K562 (cell line): ENCODE measurements around the gene RALY. TPM values are rescaled to one million over a fixed set of nuclear protein-coding genes. Genes with fewer than 3 reads are reported as not detected.

Experiments
- ATAC-seq: fragments of 200-7000 bp; cut with Tn5 transposase; 3 replicates; pipeline ENCODE4 v1.9.1; 2020; ENCODE audit warnings: moderate library complexity
- BruUV-seq: library from RNA; stranded (reverse); fragments of 400-500 nt; replicated peaks from 2 replicates; lab custom pipeline; 2021; lab: Mats Ljungman, UMichigan
- CTCF ChIA-PET: fragments of 300-600 bp; formaldehyde crosslinking; extraction: SDS; loops from one replicate; lab custom pipeline; 2021; ENCODE audit warnings: low intra/inter-chr PET ratio; lab: Yijun Ruan, JAX
- POLR2A ChIA-PET: fragments of 300-600, 350-650 bp; sonication (Branson Sonifier 250); formaldehyde crosslinking; extraction: SDS; loops from one replicate; lab custom pipeline; 2021; ENCODE audit warnings: antibody characterized with exemption, inconsistent platforms; lab: Yijun Ruan, JAX
- DNase-seq, 4 experiments: peaks; one replicate each; pipeline versions ENCODE4 v3.0.0 to v3.0.0-alpha.2; 2011 to 2018; ENCODE audit warnings: low spot score in 3 of 4, mixed read lengths in 3 of 4; ENCODE audit errors: extremely low read depth in 1 of 4
- FAIRE-seq: peaks from 2 replicates; lab custom pipeline; 2011; peaks lifted over from hg19 to GRCh38; lab: Jason Lieb, UNC
- H2AFZ ChIP-seq: 2 replicates; pipeline ENCODE4 v1.6.0; 2011; ENCODE audit warnings: low read depth, low read length, control low read depth, inconsistent platforms
- H3K27ac ChIP-seq: fragments of 200-600 bp; 3 replicates; pipeline ENCODE4 v1.8.0; 2011; ENCODE audit warnings: low read depth, mild to moderate bottlenecking, control low read depth, inconsistent platforms, low read length, moderate library complexity, mixed read lengths; ENCODE audit errors: extremely low read depth
- H3K27me3 ChIP-seq, 2 experiments: fragments of 300-600 bp in 1 of 2; 2 replicates in 1 of 2; 3 replicates in 1 of 2; pipeline versions ENCODE4 v1.6.0 to v1.8.0; 2011; ENCODE audit warnings: inconsistent platforms in 2 of 2, low read length in 2 of 2, mild to moderate bottlenecking in 1 of 2, mixed read lengths in 1 of 2, moderate library complexity in 1 of 2; ENCODE audit not compliant: control insufficient read depth in 2 of 2, insufficient read depth in 2 of 2
- H3K36me3 ChIP-seq: fragments of 300-600 bp; 3 replicates; pipeline ENCODE4 v1.8.0; 2011; ENCODE audit warnings: mild to moderate bottlenecking, low read length, inconsistent platforms; ENCODE audit not compliant: control insufficient read depth, insufficient read depth
- H3K4me1 ChIP-seq, 2 experiments: fragments of 200-600 bp in 1 of 2; replicated peaks in 1 of 2; 2 replicates in 1 of 2; 3 replicates in 1 of 2; pipeline versions ENCODE4 v1.5.1 to v1.8.0; 2011; ENCODE audit warnings: inconsistent platforms in 2 of 2, low read length in 2 of 2, mild to moderate bottlenecking in 1 of 2, mixed read lengths in 1 of 2, moderate library complexity in 1 of 2; ENCODE audit not compliant: control insufficient read depth in 2 of 2, insufficient read depth in 2 of 2
- H3K4me2 ChIP-seq: 2 replicates; pipeline ENCODE4 v1.6.1; 2011; ENCODE audit warnings: low read length, control low read depth, inconsistent platforms, mixed read lengths; ENCODE audit not compliant: insufficient read depth
- H3K4me3 ChIP-seq: fragments of 200-600 bp; sonication (generic), shearing (Covaris generic); 2 replicates; pipeline ENCODE4 v1.5.1; 2016; ENCODE audit warnings: control low read depth, inconsistent platforms
- H3K79me2 ChIP-seq: fragments of 200-600 bp; 3 replicates; pipeline ENCODE4 v1.8.0; 2011; ENCODE audit warnings: low read length, inconsistent platforms; ENCODE audit not compliant: control insufficient read depth, insufficient read depth
- H3K9ac ChIP-seq, 2 experiments: 2 replicates each; pipeline versions ENCODE4 v1.6.0 to v1.6.1; 2011; ENCODE audit warnings: low read depth in 2 of 2, low read length in 2 of 2, control low read depth in 1 of 2, inconsistent platforms in 1 of 2, mild to moderate bottlenecking in 1 of 2, mixed read lengths in 1 of 2; ENCODE audit not compliant: insufficient read depth in 1 of 2
- H3K9me1 ChIP-seq: one replicate; pipeline ENCODE4 v1.6.0; 2011; ENCODE audit warnings: inconsistent platforms, mild to moderate bottlenecking, low read length, moderate library complexity; ENCODE audit not compliant: control insufficient read depth, insufficient read depth
- H3K9me3 ChIP-seq: replicated peaks from 2 replicates; pipeline ENCODE4 v1.5.1; 2011; ENCODE audit warnings: low read depth, low read length, inconsistent platforms; ENCODE audit not compliant: control insufficient read depth, insufficient read depth
- H4K20me1 ChIP-seq: replicated peaks from 2 replicates; pipeline ENCODE4 v1.6.1; 2011; ENCODE audit warnings: low read length, inconsistent platforms, mixed read lengths; ENCODE audit not compliant: control insufficient read depth, insufficient read depth
- FOXM1 ChIP-seq, 2 experiments: fragments of 450-650 bp in 1 of 2; sonication (generic) in 1 of 2; formaldehyde crosslinking in 1 of 2; IDR thresholded peaks; 2 replicates each; pipeline versions ENCODE4 v1.6.1 to v1.9.0; 2017 to 2022; ENCODE audit warnings: low read depth in 2 of 2, mild to moderate bottlenecking in 2 of 2, missing genetic modification reagents in 1 of 2, moderate library complexity in 1 of 2
- HMGN3 ChIP-seq: IDR thresholded peaks from 2 replicates; pipeline ENCODE4 v1.6.1; 2011; ENCODE audit warnings: borderline replicate concordance, low read depth, mild to moderate bottlenecking, mixed read lengths, low read length; ENCODE audit not compliant: insufficient read length; ENCODE audit errors: extremely low read depth
- PCBP2 ChIP-seq: fragments of 200-400 bp; formaldehyde crosslinking; IDR thresholded peaks from 2 replicates; pipeline ENCODE4 v1.6.1; 2018; ENCODE audit warnings: low read length, low read depth, mild to moderate bottlenecking, moderate library complexity; ENCODE audit not compliant: poor library complexity, severe bottlenecking
- RBFOX2 ChIP-seq: fragments of 200-400 bp; formaldehyde crosslinking; IDR thresholded peaks from 2 replicates; pipeline ENCODE4 v1.6.1; 2017; ENCODE audit warnings: low read depth, mild to moderate bottlenecking, low read length, moderate library complexity
- SRSF7 ChIP-seq: fragments of 200-400 bp; formaldehyde crosslinking; optimal IDR thresholded peaks from 2 replicates; pipeline ENCODE3; 2017; ENCODE audit warnings: mild to moderate bottlenecking, low read depth, low read length
- ZBTB8A ChIP-seq: fragments of 450-650 bp; IDR thresholded peaks from 2 replicates; pipeline ENCODE4 v1.6.1; 2018; ENCODE audit warnings: mild to moderate bottlenecking, moderate library complexity; ENCODE audit not compliant: partially characterized antibody
- WGBS: fragments of 100-300 bp; shearing (Covaris generic); methylation state at CpG from one replicate; pipeline ENCODE4 v1.1.6; 2016; ENCODE audit warnings: low coverage, mixed read lengths; ENCODE audit not compliant: insufficient coverage; ENCODE audit errors: missing lambda C conversion rate; 5-methylcytosine and 5-hydroxymethylcytosine counted together
- in situ Hi-C: fragments of 300-500 bp; cut with MboI; formaldehyde crosslinking; loops from 4 replicates; pipeline ENCODE4 v1.15.0; 2018; ENCODE audit warnings: inconsistent platforms, mixed read lengths
- intact Hi-C: fragments of 100-400 bp; cut with micrococcal nuclease; formaldehyde crosslinking; loops from 2 replicates; pipeline ENCODE4 v1.14.2; 2022
- polyA plus RNA-seq, 8 experiments: library from polyadenylated mRNA; depleted of rRNA in 4 of 8; stranded (reverse) in 5 of 8; unstranded in 3 of 8; fragments of >200 nt; fragmentation: Nextera tagmentation in 2 of 8; fragmentation: Illumina TruSeq in 1 of 8; extraction: Ambion mirVana in 2 of 8; extraction: Trizol in 1 of 8; gene quantifications; 2 replicates each; pipeline versions ENCODE4 v1.2.1 to v1.2.3, GENCODE V29; 2011 to 2014; ENCODE audit warnings: inconsistent platforms in 1 of 8, missing spikeins in 1 of 8
- total RNA-seq, 7 experiments: library from RNA; depleted of rRNA in 6 of 7; stranded (reverse); fragments of >200 nt in 6 of 7; fragmentation: Illumina TruSeq in 2 of 7; extraction: Trizol in 2 of 7; gene quantifications; 2 replicates each; pipeline versions ENCODE4 v1.2.1 to v1.2.3, GENCODE V29; 2011 to 2021; ENCODE audit warnings: low replicate concordance in 1 of 7
- TF ChIP-seq, protein P1 (sequence below): fragments of 450-650 bp; formaldehyde crosslinking; conservative IDR thresholded peaks from 2 replicates; pipeline ENCODE4 v1.4.0; 2022; ENCODE audit warnings: mild to moderate bottlenecking, missing genetic modification characterization

The RALY gene
- total and polyA plus RNA-seq, 9 of the 15 experiments (the other 6 are each of a cell fraction or from before 2014, with no cell fraction given), result 0.80 to 207 (median 128) TPM

DNA sequence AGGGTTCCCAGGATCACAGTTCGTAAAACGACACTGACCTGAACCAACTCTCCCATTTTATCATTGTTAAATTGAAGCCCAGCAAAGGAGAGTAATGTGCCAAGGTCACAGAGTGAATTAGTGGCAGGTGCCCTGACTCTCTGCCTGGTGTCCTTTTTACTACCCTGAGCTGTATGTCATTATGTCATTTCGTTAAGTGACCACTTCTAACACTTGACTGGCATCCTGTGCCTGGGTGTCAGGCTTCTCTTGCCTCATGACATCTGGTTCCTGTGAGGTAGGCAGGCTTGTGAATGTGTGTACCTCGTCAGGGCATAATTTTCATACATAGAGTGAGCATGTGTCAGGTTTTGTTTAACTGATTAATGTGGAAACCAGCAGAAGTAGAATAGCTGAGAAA is 48.6 kb downstream of the RALY start:
- peaks cover 70% of the 10 kb centered on the region for H3K79me2 ChIP-seq
- H2AFZ ChIP-seq, result no peak overlapping the region
- intact Hi-C loops, result no loop called here
- ChIA-PET CTCF (no interaction called here), POLR2A (interaction anchor here (1.1 kb wide), 1 partner anchor 80 kb away, joined by 3 read pairs; no protein-coding TSS in a partner anchor)
- in situ Hi-C loops, result no loop called here
- WGBS, result 86% methylated on average over 4 of the region's 4 CpGs
- no peak overlapping the region for H3K4me3 ChIP-seq
- H3K9me3 ChIP-seq, result no peaks in the 10 kb centered on the region
- TF ChIP-seq PCBP2 (no peak), RBFOX2 (no peak), HMGN3 (no peak), ZBTB8A (no peak), FOXM1 (IDR thresholded peaks at IDR 0.05; ENCODE audit: low read depth) (no peak), FOXM1 (CRISPR knock-in tag; IDR thresholded peaks at IDR 0.05; ENCODE audit: low read depth) (no peak), SRSF7 (no peak)
- TF ChIP-seq, protein P1, sequence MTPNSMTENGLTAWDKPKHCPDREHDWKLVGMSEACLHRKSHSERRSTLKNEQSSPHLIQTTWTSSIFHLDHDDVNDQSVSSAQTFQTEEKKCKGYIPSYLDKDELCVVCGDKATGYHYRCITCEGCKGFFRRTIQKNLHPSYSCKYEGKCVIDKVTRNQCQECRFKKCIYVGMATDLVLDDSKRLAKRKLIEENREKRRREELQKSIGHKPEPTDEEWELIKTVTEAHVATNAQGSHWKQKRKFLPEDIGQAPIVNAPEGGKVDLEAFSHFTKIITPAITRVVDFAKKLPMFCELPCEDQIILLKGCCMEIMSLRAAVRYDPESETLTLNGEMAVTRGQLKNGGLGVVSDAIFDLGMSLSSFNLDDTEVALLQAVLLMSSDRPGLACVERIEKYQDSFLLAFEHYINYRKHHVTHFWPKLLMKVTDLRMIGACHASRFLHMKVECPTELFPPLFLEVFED (CRISPR knock-in tag), result no peak
- ATAC-seq, result no peak
- peaks cover 27% of the 10 kb centered on the region for H4K20me1 ChIP-seq
- H3K9me1 ChIP-seq, result no peaks in the 10 kb centered on the region
- no peak overlapping the region for H3K9ac ChIP-seq
- H3K27me3 ChIP-seq, result no peaks in the 10 kb centered on the region
- H3K27ac ChIP-seq, result no peak overlapping the region
- no peak for FAIRE-seq
- DNase-seq, result no peak
- peaks cover 25% of the 10 kb centered on the region; the same call in 2 of the 3 replicates for H3K36me3 ChIP-seq
- no peak overlapping the region for H3K4me2 ChIP-seq
- no TSS peak for BruUV-seq
- H3K4me1 ChIP-seq, result peaks cover 0 to 12% of the 10 kb centered on the region in 2 experiments; a peak in 3 of 5 replicates
